Neural progenitor cell (in vitro differentiated cells): Measurements from ENCODE around the gene VGLL3. TPM values are rescaled to one million over a fixed set of nuclear protein-coding genes. Genes with fewer than 3 reads are reported as not detected.

Source experiments
- DNase-seq: peaks from one replicate; pipeline ENCODE4 v3.0.0-alpha.2; 2016; ENCODE audit warnings: low spot score
- H2AFZ ChIP-seq: fragments of 200-600 bp; sonication (generic); replicated peaks from 2 replicates; pipeline ENCODE4 v1.6.1; 2016; ENCODE audit warnings: antibody characterized with exemption
- H3F3A ChIP-seq: fragments of 200-600 bp; sonication (generic); 2 replicates; pipeline ENCODE4 v1.6.1; 2016; ENCODE audit warnings: antibody characterized with exemption, low read depth
- H3K27ac ChIP-seq: fragments of 200-600 bp; sonication (generic); 2 replicates; pipeline ENCODE4 v1.5.1; 2016; ENCODE audit warnings: mild to moderate bottlenecking
- H3K27me3 ChIP-seq: fragments of 200-600 bp; sonication (generic); 2 replicates; pipeline ENCODE4 v1.6.1; 2016; ENCODE audit warnings: mild to moderate bottlenecking, moderate library complexity
- H3K36me3 ChIP-seq: fragments of 200-600 bp; sonication (generic); 2 replicates; pipeline ENCODE4 v1.5.1; 2016
- H3K4me1 ChIP-seq: fragments of 200-600 bp; sonication (generic); 2 replicates; pipeline ENCODE4 v1.6.1; 2016; ENCODE audit warnings: mixed run types
- H3K4me2 ChIP-seq: fragments of 200-600 bp; sonication (generic); 2 replicates; pipeline ENCODE4 v1.6.1; 2016
- H3K4me3 ChIP-seq: fragments of 200-600 bp; sonication (generic); 2 replicates; pipeline ENCODE4 v1.5.1; 2016
- H3K79me2 ChIP-seq: fragments of 200-600 bp; sonication (generic); 2 replicates; pipeline ENCODE4 v1.6.1; 2016; ENCODE audit warnings: low read depth
- H3K9ac ChIP-seq: fragments of 200-600 bp; sonication (generic); 2 replicates; pipeline ENCODE4 v1.6.1; 2016
- H3K9me3 ChIP-seq: fragments of 200-600 bp; sonication (generic); 2 replicates; pipeline ENCODE4 v1.5.1; 2016; ENCODE audit warnings: low read depth
- H4K20me1 ChIP-seq: fragments of 200-600 bp; sonication (generic); 2 replicates; pipeline ENCODE4 v1.6.1; 2016; ENCODE audit warnings: low read depth
- H3K27ac Mint-ChIP-seq: 3 replicates; pipeline ENCODE4 v1.8.0; 2021; ENCODE audit warnings: mixed read lengths
- H3K27me3 Mint-ChIP-seq: 2 replicates; pipeline ENCODE4 v1.8.0; 2022; ENCODE audit warnings: low read depth, mild to moderate bottlenecking, inconsistent platforms, moderate library complexity, mixed read lengths; ENCODE audit not compliant: insufficient read depth
- H3K36me3 Mint-ChIP-seq: 3 replicates; pipeline ENCODE4 v1.8.0; 2021; ENCODE audit warnings: mixed read lengths
- H3K4me1 Mint-ChIP-seq: 3 replicates; pipeline ENCODE4 v1.8.0; 2021; ENCODE audit warnings: mixed read lengths
- H3K4me3 Mint-ChIP-seq: 3 replicates; pipeline ENCODE4 v1.8.0; 2021; ENCODE audit warnings: mild to moderate bottlenecking, moderate library complexity, mixed read lengths
- H3K9me3 Mint-ChIP-seq: 3 replicates; pipeline ENCODE4 v1.8.0; 2020; ENCODE audit warnings: mixed read lengths
- EZH2 ChIP-seq: fragments of 200-600 bp; sonication (generic); IDR thresholded peaks from 2 replicates; pipeline ENCODE4 v1.6.1; 2017; ENCODE audit warnings: antibody characterized with exemption, mild to moderate bottlenecking, moderate library complexity
- EZH2phosphoT487 ChIP-seq: fragments of 200-600 bp; sonication (generic); IDR thresholded peaks from 2 replicates; pipeline ENCODE4 v1.6.1; 2017; ENCODE audit warnings: antibody characterized with exemption
- total RNA-seq: library from RNA; depleted of rRNA; stranded (reverse); fragments of >200 nt; gene quantifications from 2 replicates; pipeline ENCODE4 v1.2.3, GENCODE V29; 2015; ENCODE audit warnings: low replicate concordance
- TF ChIP-seq, protein P1 (sequence below): fragments of 200-600 bp; sonication (generic); IDR thresholded peaks from 2 replicates; pipeline ENCODE4 v1.5.1; 2017; ENCODE audit warnings: antibody characterized with exemption, mild to moderate bottlenecking

The VGLL3 gene, protein sequence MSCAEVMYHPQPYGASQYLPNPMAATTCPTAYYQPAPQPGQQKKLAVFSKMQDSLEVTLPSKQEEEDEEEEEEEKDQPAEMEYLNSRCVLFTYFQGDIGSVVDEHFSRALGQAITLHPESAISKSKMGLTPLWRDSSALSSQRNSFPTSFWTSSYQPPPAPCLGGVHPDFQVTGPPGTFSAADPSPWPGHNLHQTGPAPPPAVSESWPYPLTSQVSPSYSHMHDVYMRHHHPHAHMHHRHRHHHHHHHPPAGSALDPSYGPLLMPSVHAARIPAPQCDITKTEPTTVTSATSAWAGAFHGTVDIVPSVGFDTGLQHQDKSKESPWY
- 1.2 and 1.8 TPM in 2 replicates for total RNA-seq

DNA sequence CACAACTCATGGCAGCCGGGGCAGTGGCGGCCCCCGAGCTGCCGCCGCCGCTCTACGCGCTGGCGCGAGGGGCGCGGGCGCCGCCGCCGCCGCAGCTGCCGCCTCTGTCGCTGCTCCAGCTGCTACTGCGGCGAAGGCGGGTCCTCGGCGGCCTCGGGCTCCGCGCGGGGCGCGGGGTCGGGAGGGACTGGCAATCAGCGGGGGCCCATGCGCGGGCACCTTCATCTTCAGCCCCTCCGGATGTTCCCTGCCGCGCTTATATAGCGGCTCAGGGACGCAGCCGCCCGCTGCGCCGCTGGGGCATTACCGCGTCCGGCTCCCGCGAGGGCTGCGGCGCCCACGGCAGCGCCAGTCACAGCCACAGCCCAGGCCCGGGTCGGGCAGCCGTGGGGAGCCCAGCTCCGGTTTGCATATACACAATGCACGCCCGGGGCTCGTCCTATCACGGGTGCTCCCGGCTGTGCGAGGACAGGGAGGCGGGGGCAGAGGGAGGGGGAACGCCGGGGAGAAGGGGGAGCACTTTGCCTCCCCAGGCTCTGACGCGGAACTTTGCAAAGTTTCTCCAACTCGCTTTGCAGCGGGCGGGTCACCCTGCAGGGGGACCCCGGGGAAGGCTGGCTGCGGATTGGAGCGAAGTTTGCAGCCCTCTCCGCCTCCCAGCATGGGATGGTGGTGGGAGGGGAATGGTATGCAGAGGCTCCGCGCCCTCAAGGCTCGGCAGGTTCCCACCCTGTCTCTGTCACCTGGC, at the start of gene VGLL3:
VGLL3 (minus strand) TSS at position 416 of the 748 bp plus-strand sequence; CDS start at position 10, 406 bp downstream.
- Mint-ChIP-seq H3K4me3 (peak within 1 kb of the TSS; percentile 88), H3K9me3 (no peaks in the 10 kb centered on the region), H3K36me3 (no peaks in the 10 kb centered on the region), H3K4me1 (peaks cover 7% of the 10 kb centered on the region), H3K27me3 (peaks cover 7% of the 10 kb centered on the region), H3K27ac (no peak within 1 kb of the TSS)
- Histone ChIP-seq H3K27ac (no peak within 1 kb of the TSS), H3K4me2 (peak within 1 kb of the TSS; percentile 93), H3K4me1 (peaks cover 8% of the 10 kb centered on the region), H3K36me3 (no peaks in the 10 kb centered on the region), H3K4me3 (peak within 1 kb of the TSS; percentile 88), H3K9me3 (no peaks in the 10 kb centered on the region), H4K20me1 (no peaks in the 10 kb centered on the region), H3K9ac (no peak within 1 kb of the TSS), H2AFZ (peak within 1 kb of the TSS; percentile 96), H3K27me3 (peaks cover 19% of the 10 kb centered on the region), H3F3A (peaks cover 5% of the 10 kb centered on the region), H3K79me2 (no peaks in the 10 kb centered on the region)
- TF ChIP-seq, protein P1, sequence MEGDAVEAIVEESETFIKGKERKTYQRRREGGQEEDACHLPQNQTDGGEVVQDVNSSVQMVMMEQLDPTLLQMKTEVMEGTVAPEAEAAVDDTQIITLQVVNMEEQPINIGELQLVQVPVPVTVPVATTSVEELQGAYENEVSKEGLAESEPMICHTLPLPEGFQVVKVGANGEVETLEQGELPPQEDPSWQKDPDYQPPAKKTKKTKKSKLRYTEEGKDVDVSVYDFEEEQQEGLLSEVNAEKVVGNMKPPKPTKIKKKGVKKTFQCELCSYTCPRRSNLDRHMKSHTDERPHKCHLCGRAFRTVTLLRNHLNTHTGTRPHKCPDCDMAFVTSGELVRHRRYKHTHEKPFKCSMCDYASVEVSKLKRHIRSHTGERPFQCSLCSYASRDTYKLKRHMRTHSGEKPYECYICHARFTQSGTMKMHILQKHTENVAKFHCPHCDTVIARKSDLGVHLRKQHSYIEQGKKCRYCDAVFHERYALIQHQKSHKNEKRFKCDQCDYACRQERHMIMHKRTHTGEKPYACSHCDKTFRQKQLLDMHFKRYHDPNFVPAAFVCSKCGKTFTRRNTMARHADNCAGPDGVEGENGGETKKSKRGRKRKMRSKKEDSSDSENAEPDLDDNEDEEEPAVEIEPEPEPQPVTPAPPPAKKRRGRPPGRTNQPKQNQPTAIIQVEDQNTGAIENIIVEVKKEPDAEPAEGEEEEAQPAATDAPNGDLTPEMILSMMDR, result peak; percentile 33
- TF ChIP-seq EZH2phosphoT487 (no peak), EZH2 (no peak)
- DNase-seq, result peak; percentile 87

DNA sequence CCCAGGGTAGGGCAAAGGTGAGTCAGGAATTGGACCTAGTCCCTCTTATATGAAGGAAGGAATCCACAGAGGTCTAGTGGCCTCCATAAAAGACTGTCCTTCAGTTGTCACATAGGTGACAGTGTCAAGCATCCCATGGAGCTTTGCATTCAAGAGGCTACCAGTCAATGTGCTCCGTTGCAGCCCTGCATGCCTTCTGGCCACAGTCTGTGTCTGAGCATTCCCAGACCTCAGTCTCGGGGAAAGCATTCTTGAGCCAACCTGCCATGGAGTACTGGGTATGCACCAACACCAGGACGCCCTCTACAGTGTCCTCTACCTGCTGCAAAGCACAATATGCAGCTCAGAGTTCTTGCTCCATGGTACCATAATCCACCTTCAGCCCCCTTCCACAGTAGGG, 46.7 kb upstream of the VGLL3 start:
- H3K4me1 Mint-ChIP-seq, result peaks cover 2% of the 10 kb centered on the region
- Histone ChIP-seq H3K4me1 (no peaks in the 10 kb centered on the region), H3K79me2 (no peaks in the 10 kb centered on the region), H2AFZ (no peak overlapping the region), H3K9me3 (no peaks in the 10 kb centered on the region), H3K27ac (no peak overlapping the region), H4K20me1 (no peaks in the 10 kb centered on the region), H3K27me3 (no peaks in the 10 kb centered on the region), H3K36me3 (no peaks in the 10 kb centered on the region), H3K4me3 (no peak overlapping the region), H3F3A (no peaks in the 10 kb centered on the region), H3K4me2 (no peak overlapping the region), H3K9ac (no peak overlapping the region)
- peaks cover 2% of the 10 kb centered on the region for H3K27me3 Mint-ChIP-seq
- no peaks in the 10 kb centered on the region for H3K9me3 Mint-ChIP-seq
- no peak overlapping the region for H3K27ac Mint-ChIP-seq
- no peak for DNase-seq
- no peaks in the 10 kb centered on the region for H3K36me3 Mint-ChIP-seq
- no peak for TF ChIP-seq EZH2
- TF ChIP-seq, protein P1, result no peak
- no peak for TF ChIP-seq EZH2phosphoT487
- H3K4me3 Mint-ChIP-seq, result no peak overlapping the region

DNA sequence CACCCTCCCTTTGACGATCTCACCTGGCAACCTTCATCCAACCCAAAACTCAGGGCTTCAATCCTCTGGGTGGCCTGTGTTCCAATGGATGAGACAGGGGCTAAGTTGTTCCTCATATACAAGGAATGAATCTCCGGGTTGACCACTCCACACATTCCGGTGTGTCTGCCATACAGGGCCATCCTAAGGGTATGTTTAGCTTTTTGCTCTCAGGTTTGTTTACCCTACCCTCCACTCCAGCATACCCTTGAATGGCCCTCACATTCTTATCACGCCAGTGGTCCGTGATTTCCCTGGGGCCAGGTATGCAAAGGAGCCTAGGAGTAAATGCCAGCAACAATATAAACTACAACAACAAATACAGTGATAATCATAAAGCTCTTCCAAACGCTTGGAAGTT, 45.7 kb upstream of the VGLL3 start:
- no peaks in the 10 kb centered on the region for H3K4me1 ChIP-seq
- no peak for DNase-seq
- no peaks in the 10 kb centered on the region for H3K9me3 ChIP-seq
- no peak overlapping the region for H3K27ac ChIP-seq
- no peaks in the 10 kb centered on the region for H3F3A ChIP-seq
- Mint-ChIP-seq H3K36me3 (no peaks in the 10 kb centered on the region), H3K9me3 (no peaks in the 10 kb centered on the region), H3K27me3 (peaks cover 2% of the 10 kb centered on the region), H3K4me3 (no peak overlapping the region), H3K4me1 (peaks cover 2% of the 10 kb centered on the region), H3K27ac (no peak overlapping the region)
- no peaks in the 10 kb centered on the region for H3K36me3 ChIP-seq
- no peak overlapping the region for H3K4me2 ChIP-seq
- no peak overlapping the region for H3K4me3 ChIP-seq
- no peaks in the 10 kb centered on the region for H3K27me3 ChIP-seq
- H4K20me1 ChIP-seq, result no peaks in the 10 kb centered on the region
- no peak overlapping the region for H2AFZ ChIP-seq
- H3K9ac ChIP-seq, result no peak overlapping the region
- no peaks in the 10 kb centered on the region for H3K79me2 ChIP-seq
- TF ChIP-seq, protein P1, result no peak
- TF ChIP-seq EZH2phosphoT487 (no peak), EZH2 (no peak)
